Measurements from ENCODE around the gene MYBL2. TPM values are rescaled to one million over a fixed set of nuclear protein-coding genes. Genes with fewer than 3 reads are reported as not detected.
A peak's percentile ranks its signal among the peaks of the same experiment; 100 is the strongest.
"Not testable (repeated sequence)": the region's sequence is repeated elsewhere in the genome, so short reads cannot be mapped to it uniquely, and the experiment has no call there.

MYBL2 gene
- total RNA-seq = 4.1 and 7.1 TPM in 2 replicates

GRCh38 chr20:43666376-43667328 is at the start of gene MYBL2:
MYBL2 (plus strand) TSS chr20:43667114; CDS start chr20:43667284, 170 bp downstream.
- TF ChIP-seq, protein P1, sequence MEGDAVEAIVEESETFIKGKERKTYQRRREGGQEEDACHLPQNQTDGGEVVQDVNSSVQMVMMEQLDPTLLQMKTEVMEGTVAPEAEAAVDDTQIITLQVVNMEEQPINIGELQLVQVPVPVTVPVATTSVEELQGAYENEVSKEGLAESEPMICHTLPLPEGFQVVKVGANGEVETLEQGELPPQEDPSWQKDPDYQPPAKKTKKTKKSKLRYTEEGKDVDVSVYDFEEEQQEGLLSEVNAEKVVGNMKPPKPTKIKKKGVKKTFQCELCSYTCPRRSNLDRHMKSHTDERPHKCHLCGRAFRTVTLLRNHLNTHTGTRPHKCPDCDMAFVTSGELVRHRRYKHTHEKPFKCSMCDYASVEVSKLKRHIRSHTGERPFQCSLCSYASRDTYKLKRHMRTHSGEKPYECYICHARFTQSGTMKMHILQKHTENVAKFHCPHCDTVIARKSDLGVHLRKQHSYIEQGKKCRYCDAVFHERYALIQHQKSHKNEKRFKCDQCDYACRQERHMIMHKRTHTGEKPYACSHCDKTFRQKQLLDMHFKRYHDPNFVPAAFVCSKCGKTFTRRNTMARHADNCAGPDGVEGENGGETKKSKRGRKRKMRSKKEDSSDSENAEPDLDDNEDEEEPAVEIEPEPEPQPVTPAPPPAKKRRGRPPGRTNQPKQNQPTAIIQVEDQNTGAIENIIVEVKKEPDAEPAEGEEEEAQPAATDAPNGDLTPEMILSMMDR (IDR thresholded peaks at IDR 0.05; ENCODE audit: insufficient read depth, low read length, poor library complexity, severe bottlenecking) = no peak
- DNase-seq (ENCODE audit: low read depth) = no peak

DNA sequence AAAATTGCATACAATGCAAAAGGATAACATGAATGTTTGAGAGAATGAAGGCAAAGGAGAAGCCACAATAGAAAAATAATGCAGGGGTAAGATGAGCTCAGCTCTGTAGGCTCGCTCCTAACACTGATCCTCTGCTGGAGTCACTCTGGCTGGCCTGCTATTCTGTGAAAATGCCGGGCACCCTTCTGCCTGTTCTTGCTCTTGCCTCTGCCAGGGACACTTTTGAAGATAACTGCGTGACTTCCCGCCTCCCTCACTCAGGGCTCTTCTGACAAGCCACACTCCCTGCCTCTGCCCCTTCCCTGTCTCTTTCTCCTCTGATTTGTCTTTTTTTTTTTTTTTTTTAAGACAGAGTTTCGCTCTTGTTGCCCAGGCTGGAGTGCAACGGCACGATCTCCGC is 35.3 kb upstream of the MYBL2 start:
- no peaks in the 10 kb centered on the region for H3K27me3 ChIP-seq (ENCODE audit: control insufficient read depth, insufficient read depth, low read length)
- TF ChIP-seq, protein P1 (IDR thresholded peaks at IDR 0.05; ENCODE audit: insufficient read depth, low read length, poor library complexity, severe bottlenecking) = no peak
- no peaks in the 10 kb centered on the region for H3K36me3 ChIP-seq (ENCODE audit: control insufficient read depth, insufficient read depth, low read length)
- DNase-seq (ENCODE audit: low read depth) = no peak
- no peak overlapping the region for H3K4me3 ChIP-seq (ENCODE audit: low read depth, low read length)

More at GRCh38 chr20:43666376-43667328, at the start of gene MYBL2:
- Histone ChIP-seq H3K27me3 (ENCODE audit: control insufficient read depth, insufficient read depth, low read length) (no peaks in the 10 kb centered on the region), H3K4me3 (ENCODE audit: low read depth, low read length) (peak within 1 kb of the TSS; percentile 49), H3K36me3 (ENCODE audit: control insufficient read depth, insufficient read depth, low read length) (no peaks in the 10 kb centered on the region)

DNA sequence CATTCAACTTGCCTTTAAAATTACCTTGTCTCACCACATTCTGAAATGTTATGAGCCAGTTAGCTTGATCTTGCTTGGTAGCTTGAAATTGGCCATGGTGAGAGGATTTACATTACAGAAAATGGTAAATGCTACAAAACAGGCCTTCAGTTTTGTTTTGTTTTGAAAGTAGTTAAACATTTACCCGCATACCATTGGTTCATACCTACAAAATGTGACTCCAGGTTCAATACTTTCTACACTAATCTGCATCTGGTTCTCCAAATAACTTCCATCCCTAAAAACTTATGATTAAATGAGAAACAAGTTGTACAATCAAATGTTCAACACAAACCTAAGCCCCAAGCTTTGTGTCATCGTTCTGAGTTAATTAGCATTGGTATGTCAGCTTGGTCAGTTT is 30.5 kb upstream of the MYBL2 start:
- TF ChIP-seq, protein P1 (IDR thresholded peaks at IDR 0.05; ENCODE audit: insufficient read depth, low read length, poor library complexity, severe bottlenecking) = no peak
- Histone ChIP-seq H3K36me3 (ENCODE audit: control insufficient read depth, insufficient read depth, low read length) (peaks cover 1% of the 10 kb centered on the region), H3K4me3 (ENCODE audit: low read depth, low read length) (no peak overlapping the region), H3K27me3 (ENCODE audit: control insufficient read depth, insufficient read depth, low read length) (no peaks in the 10 kb centered on the region)
- DNase-seq (ENCODE audit: low read depth) = no peak

GRCh38 chr20:43642548-43642947 is 24.4 kb upstream of the MYBL2 start:
- Histone ChIP-seq H3K36me3 (ENCODE audit: control insufficient read depth, insufficient read depth, low read length) (peaks cover 1% of the 10 kb centered on the region), H3K27me3 (ENCODE audit: control insufficient read depth, insufficient read depth, low read length) (no peaks in the 10 kb centered on the region), H3K4me3 (ENCODE audit: low read depth, low read length) (no peak overlapping the region)
- TF ChIP-seq, protein P1 (IDR thresholded peaks at IDR 0.05; ENCODE audit: insufficient read depth, low read length, poor library complexity, severe bottlenecking) = no peak
- DNase-seq (ENCODE audit: low read depth) = no peak

- Histone ChIP-seq H3K27me3 (ENCODE audit: control insufficient read depth, insufficient read depth, low read length) (no peaks in the 10 kb centered on the region), H3K36me3 (ENCODE audit: control insufficient read depth, insufficient read depth, low read length) (no peaks in the 10 kb centered on the region), H3K4me3 (ENCODE audit: low read depth, low read length) (no peak overlapping the region)
- DNase-seq (ENCODE audit: low read depth) = no peak
- TF ChIP-seq, protein P1 (IDR thresholded peaks at IDR 0.05; ENCODE audit: insufficient read depth, low read length, poor library complexity, severe bottlenecking) = no peak
These were observed 15.9 kb upstream of the MYBL2 start for GRCh38 chr20:43650997-43651525.

DNA sequence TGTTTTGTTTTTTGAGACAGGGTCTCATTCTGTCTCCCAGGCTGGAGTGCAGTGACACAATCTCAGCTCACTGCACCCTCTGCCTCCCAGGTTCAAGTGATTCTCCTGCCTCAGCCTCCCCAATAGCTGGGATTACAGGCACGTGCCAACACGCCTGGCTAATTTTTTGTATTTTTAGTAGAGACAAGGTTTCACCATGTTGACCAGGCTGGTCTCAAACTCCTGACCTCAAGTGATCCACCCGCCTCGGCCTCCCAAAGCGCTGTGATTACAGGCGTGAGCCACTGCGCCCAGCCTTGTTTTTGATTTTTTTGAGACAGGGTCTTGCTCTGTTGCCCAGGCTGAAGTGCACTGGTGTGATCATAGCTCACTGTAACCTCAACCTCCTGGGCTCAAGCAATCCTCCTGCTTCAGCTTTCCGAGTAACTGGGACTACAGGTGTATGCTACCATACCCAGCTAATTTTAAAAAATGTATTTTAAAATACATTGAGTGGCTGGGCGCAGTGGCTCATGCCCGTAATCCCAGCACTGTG is 15.2 kb upstream of the MYBL2 start:
- H3K36me3 ChIP-seq (ENCODE audit: control insufficient read depth, insufficient read depth, low read length); H3K27me3 ChIP-seq (ENCODE audit: control insufficient read depth, insufficient read depth, low read length); DNase-seq (ENCODE audit: low read depth); H3K4me3 ChIP-seq (ENCODE audit: low read depth, low read length): not testable (repeated sequence)

All from kidney epithelial cell (primary cell).